Stimulated activated CD4-positive, alpha-beta T cell treated with anti-CD3 and anti-CD28 coated beads, Interleukin-4, amount 100 ng/mL, for 1 hour (primary cell): Measurements from ENCODE around the gene PELI2.

ENCODE experiments used
- DNase-seq: peaks from one replicate; pipeline ENCODE4 v3.0.0-alpha.2; 2020

The PELI2 gene

DNA sequence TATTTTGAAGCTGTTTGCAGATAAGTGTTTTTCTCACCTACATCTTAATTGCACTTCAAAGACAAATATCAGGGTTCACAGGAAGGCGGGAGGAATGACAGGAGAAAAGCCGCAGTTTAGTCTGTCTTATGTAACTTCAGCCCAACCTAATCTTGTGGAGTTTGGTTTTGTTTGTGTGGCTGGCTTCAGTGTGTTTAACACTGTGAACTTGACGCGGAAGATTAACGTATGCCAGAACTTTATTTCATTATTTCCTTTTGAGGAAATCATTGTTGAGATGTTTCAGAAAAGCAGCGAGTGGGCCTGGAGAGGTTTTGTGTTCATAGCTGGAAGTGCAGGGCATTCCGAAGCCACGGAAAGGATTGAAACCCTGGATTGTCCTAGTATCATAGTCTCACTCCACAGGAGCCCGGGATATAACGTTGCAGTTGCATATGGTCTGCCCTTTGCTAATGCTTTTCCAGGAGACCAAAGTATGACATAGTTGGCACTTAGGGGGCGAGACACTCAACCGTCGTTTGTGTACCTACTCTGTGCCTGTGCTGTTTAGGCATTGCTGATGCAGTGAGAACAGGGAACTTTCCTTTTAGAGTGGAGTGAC lies 2.0 kb downstream of the PELI2 start:
- DNase-seq = no peak

DNA sequence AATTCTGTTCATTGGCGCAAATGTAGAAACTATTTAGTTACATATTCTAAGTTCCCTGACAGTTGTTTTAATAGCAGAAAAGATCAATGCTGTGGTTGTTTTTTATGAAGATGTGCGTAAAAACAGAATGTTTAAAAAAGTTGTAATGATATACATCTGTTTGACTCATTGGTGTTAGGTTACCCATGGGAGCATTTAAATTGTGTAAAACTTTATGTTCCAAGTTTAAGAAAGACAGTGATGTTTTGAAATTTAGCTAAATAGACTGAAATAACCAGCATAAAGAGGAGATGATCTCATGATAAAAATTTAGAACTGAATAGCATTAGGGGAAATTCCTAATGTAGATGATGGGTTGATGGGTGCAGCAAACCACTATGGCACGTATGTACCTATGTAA lies 3.6 kb downstream of the PELI2 start:
- no peak for DNase-seq

DNA sequence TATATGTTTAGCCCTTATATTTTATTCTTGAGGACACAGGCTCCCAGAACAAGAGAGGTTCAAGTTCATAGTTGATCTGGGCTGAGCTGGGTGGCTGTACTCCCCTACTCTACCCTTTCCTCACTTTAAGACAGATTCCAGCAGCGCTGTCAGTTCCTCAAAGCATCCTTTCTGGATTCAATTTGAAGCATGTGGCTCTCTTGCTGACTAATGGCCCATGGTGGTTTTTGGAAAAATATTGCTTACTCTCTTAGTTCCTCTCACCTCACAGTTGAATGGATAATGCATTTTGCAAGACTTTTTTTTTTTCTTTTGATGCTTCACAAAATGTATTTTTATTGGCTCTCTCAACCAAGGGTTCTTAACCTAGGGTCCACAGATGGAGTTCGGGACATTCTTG lies 4.1 kb downstream of the PELI2 start:
- no peak for DNase-seq

DNA sequence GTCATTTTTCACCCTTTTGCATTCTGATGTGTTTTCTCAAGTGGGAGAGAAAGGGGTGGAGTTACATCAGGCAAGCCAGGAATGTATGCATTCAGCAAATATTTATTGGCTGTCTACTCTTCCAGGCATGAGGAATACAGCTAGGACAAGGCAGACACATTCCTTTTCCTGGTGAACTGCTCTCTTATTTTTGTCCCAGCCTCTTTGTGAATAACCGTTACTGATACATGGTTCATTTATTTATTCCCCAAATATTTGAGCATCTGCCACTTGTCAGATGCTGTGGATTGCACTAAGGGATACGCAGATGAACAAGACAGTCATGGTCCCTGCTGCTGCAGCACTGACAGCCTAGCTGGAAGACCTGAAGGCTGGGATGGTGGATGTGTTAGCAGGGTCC lies 6.1 kb downstream of the PELI2 start:
- DNase-seq = no peak

DNA sequence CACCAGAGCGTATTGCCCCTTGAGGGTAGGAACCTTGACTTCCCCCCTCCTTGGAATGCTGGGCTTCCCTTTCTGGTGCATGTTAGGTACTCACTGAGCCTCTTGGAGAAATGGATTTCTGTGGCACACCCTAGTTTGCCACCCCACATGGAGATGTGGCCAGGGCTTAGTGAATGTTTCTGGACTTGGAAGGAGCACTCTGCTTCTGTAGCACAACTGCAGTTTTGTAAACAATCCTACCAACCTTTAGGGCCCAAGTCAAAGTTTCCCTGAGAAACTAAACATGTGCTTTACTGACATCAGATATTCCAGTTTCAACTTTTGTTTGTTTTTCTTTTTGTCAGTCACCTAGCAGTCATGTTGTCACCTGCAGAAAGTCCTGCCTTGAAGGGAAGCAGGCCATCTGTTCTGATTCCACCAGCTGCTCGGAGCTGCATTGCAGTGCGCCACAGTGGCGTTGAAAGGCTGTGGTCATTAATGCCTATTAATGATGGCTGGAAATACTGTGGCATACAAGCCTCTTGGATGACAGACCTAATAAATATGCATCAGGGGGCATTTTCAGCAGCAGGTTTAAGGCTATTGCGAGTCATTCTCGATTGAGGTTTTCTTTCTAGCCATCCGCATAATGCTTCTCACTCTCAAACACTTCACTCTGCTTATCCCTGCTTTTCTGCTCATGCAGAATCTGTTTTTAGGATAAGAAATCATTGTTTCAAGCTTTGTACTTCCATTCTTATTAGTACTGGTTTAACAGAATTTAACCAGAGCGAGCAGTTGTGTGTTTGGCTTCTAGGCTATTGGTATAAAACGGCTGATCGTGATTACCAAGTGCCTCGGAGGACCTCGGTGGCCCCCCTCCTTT lies 7.8 kb downstream of the PELI2 start:
- DNase-seq = no peak

DNA sequence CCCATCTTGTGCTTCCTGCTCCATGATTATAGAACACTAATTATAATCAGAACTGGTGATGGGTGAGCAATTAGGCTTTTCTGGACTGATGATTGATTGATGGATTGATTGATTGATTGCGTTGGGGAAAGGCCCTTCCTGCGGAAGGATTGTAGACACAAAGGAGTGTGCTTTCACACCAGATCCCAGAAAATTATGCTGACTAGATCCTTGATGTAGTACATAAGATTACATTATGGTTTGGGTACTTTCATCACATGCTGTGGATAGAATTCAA lies 8.4 kb downstream of the PELI2 start:
- no peak for DNase-seq

DNA sequence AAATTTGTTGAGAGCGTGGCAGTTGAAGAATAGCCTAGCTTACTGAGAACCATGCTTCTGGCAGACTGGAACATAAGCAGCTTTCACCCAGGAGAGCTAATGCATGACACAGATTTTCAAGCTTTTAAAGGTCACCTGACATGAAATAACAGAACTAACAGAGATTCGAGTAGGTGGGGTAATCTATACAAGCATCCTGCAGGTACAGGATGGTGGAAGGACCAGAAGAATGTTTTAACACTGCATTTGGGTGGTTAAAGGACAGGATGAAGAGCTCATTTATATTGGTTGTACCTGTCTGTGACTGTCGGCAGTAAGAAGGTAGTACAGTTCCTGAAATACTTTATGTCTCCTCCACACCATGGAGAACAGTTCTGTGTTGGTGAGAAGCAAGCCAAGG lies 8.9 kb downstream of the PELI2 start:
- DNase-seq = no peak

DNA sequence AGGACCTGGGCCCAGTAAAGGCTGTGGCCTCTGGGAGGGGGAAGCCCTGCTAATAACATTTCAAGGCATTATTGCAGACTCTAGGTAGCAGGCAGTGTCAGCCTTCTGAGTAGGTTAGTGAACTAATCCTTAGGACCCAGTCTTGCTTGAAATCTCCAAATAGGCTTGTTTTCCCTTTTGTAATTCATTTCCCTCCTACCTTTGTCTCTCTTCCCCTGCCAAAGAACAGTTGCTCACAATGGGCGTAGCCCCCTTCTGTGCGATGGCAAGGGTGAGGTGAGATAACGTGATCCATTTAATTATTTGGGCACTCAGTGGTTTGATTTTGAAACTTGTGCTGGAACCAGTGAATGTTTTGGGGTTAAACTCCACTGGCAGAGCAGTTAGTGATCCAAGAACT lies 10.9 kb downstream of the PELI2 start:
- no peak for DNase-seq

DNA sequence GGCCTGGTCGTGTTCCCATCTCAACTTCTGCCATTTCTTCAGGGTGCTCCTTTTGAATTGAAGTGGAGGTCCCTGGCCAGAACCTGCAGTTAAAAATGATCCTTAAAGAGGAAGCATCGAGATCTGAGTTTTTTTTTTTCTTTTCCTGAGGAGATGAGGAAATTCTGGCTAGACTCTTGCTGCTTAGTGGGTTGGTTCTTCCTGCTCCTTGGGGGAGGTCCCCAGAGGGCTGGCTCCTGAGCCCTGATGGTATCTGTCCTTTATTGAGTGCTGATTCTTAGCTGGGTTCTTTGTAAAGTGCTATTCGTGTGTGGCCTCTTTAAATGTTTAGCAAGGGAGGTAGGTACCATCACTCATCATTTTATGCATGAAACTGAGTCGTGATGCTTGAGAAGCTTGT lies 11.7 kb downstream of the PELI2 start:
- DNase-seq = no peak

DNA sequence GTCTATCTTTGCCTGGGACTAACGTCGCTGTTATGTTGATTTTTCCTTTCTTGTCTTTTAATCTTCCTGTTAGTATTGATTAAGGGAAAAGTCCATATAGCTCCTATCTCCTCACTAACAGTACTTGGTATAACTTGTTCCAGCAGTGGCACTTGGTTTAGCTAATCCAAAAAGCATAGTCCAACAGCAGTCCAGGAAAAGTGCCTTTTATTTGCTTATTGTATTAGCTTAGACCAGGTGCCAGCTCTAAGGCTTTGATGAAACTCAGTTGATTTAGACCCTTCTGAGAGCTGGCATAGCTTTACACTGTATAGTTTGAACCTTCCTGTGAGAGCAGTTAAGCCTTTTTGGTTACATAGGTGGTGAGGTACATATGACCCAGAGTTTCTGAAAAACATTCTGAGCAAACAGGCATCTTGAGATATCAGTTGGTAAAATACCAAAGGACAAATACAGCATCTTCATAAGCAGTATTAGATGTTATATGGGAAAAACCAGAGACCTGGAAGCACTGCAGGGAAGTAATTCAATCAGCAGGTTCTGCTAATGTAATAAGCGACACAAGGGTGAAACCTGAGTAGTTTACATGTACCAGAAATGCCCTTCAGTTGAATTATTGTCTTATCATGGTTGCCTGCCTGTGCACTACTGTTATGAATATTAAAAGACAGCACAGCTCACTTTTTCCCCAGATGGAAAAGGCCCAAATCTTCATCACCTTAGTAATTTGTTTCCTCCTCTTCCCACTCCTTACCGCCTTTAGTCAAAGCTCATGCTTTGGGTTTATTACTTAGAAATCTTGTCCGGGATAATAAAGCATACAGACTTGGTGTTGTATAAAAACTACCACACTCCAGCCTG lies 13.0 kb downstream of the PELI2 start:
- DNase-seq = no peak

DNA sequence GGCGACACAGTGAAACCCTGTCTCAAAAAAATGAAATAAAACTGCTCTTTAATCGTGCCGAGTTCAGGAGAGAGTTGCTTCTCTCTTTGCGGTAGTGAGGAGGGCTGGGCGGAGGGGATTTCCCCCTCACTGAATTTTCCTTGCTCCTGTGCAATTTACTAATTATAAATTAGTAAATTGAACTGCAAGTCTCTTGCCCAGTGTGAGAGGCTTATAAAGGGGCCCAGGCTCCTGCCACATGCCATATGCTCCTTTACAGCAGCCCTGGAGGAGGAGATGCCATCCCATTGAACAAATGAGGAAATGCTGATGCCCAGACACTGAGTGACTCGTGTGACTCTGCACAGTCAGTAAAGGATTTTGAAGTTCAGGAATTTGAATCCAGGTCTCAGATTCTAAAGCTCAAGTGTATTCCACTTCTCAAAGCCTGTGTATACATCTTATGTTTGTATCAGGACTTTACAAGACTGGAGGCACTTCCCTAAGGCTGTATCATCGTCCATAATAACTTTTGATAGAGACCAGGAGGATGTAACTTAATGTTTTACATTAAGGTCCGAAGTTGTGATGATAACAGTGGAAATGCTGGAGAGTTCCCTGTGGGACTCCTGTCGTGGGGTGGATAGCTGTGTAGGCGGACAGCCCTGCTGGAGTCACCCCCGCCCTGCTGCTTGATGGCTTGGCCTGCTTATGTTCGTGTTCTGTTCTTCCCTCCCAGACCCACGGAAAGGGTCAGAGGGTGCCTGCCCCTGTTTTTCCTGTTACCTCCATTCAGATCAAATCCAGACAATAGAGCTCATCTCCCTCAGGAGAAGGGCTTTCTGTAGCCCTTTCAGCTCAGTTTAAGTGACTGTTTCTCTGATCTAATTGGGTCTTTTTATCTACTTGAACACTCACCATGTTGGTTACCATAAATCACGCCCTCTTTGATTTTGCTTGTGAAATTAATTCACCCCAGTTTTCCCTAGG lies 13.9 kb downstream of the PELI2 start:
- no peak for DNase-seq

DNA sequence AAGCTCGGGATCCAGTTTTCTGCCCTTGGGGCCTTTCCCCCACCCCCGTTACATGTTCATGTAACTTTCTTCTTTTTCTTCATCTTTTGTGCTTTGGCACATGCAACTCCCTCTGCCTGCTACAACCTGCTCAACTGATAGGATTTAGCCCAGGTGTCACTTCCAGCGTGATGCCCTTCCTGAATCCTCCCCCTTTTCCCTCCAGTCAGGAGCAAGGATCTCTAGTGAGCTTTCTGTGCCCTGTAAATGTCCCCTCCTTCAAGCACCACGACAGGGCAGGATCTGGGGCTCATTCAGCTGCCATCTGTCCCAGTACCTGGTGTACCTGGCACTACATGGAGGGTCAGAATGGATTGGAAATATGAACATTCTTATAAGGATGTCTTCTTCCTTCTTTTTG lies 15.3 kb downstream of the PELI2 start:
- DNase-seq = no peak

DNA sequence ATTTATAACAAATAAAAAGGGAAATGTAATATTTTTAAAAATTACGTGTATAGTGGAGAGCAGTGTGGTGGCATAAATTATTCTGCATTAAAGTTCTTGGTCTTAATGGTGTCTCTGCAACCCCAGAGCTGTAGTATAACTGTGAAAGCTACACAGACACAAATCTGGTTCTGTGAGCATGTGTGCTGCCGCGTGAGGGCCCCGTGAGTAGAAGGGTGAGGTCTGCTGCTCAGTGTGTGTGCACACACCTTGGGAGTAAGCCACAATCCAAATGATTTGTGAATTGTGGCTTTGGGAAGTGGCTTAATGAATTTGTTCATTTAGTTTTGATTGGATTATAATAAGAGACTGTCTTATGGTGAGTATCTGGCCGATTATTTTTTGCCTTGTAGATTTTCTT lies 16.8 kb downstream of the PELI2 start:
- no peak for DNase-seq

DNA sequence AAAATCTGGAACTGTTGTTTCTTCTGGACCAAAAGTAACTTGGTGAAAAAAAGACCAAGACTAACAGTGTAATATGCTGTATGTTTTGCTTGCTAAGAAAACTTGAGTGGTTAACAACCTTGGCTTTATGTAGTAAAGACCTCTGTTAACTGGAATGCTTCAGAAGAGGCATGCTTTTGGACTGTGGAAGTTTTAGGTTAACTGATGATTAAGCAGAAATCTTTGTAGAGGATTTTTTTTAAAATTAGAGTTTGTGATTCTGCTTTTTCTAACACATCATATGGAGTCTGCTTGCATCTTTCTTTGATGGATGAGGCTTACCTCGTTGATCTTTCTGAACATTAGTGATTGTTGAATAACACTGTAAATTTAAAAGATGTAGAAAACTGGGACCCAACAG lies 17.5 kb downstream of the PELI2 start:
- DNase-seq = no peak

DNA sequence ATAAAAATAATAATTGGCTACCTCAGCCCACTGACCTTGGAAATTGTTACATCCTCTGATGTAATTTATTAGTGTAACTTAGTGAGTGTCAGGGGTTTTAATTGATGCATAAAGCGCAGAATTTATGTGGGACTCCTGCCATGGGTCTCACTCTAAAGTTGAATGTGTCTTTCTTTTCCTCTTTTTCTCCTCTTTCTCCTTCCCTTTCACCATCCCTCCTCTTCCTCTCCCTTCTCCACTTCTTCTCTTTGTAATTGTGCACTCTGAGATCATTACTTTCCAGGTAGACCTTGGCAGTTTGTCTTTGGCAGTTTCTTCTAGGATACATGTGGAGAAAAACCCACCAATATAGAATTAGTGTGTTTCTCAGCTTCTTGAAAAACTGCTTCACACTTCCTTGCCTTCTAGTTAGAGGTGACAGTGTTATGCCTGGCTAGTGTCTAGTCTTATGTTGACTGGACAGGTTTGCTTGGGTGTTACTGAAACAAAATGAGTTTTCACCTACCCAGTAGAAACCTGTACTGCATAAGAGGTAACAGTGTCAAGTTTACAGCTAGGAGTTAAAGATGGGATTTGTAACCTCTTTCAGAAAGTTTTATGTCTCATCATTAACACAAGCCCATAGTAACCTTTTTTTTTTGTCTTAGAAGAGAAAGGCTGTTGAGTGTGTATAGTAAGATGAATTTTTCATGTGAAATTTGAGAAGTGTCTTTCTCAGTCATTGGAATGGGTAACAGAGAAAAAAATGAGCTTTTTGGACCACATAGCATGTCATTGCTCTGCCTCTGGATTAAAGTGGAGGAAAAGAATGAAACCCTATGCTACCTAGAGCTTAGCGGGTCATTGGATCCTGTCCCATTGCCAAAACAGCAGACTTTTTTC lies 18.6 kb downstream of the PELI2 start:
- no peak for DNase-seq

DNA sequence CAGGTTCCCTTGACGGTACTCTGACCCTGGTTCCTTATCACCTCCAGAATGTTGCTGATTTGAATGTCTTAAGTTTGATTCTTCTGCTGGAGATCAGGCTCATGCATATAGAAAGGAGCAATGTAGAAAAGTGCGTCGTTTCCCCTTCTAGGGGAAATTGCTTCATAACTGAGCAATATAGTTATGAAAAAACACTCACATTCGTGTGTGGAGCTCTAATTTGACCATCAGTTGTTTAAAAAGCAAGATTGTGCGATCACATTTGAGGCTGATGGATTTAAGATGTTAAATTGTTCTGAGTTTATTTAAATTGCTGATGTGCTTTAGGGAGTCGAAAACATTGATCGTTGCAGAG lies 19.2 kb downstream of the PELI2 start:
- no peak for DNase-seq

DNA sequence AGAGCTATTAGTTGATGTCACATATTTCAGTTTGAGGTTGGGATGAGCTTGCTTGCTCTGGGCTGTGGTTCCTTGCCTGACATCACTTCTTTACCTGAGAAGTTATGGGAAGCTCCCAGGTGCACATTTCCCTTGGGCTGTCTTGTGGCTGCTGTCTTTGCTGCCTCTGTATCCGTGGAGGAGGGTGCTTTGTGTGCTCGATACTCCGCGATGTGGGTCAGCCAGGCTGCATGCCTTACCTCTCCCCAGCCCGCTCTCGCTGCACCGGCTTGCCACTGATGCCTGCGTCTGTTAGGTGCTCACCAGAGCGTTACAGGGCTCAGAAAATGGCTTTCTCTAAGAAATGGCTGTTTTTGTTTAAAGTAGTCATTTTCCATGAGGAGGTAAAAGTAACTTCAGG lies 19.6 kb downstream of the PELI2 start:
- DNase-seq = no peak

DNA sequence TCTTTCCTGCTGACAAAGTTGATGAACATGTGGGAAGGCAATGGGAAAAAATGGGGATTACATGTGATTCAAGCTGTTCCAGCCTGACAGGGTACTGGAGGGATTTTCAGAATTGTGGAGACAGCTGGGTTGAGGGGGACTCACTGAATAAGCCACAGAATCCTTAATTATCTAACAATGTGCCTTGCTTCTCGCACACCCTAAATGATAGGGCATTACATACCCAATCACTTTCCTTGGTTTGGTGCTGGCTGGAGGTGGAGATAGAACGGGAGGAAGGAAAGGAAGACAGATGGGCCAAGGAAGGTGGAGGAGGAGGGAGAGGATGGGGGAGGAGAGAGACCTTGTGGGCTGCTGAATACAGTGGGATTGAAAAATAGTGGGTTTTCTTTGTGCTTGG lies 20.7 kb downstream of the PELI2 start:
- no peak for DNase-seq

DNA sequence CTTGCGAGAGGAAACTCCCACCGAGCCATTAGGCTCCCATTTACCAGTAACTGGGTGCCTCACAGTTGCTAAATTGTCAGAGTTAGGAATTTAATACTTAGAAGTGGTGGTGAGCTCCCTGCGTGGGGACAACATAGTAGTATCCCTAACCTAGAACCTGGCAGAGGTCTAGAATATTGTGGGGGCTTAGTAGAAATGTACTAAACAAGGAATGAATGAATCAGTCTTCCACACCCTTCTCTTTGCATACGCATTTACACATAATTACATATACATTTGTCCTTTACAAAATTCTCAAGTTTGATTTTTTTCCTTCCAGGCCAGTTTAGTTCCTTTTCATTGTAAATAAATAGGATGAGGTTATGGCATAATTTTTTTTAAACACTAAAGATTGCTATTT lies 24.1 kb downstream of the PELI2 start:
- no peak for DNase-seq

DNA sequence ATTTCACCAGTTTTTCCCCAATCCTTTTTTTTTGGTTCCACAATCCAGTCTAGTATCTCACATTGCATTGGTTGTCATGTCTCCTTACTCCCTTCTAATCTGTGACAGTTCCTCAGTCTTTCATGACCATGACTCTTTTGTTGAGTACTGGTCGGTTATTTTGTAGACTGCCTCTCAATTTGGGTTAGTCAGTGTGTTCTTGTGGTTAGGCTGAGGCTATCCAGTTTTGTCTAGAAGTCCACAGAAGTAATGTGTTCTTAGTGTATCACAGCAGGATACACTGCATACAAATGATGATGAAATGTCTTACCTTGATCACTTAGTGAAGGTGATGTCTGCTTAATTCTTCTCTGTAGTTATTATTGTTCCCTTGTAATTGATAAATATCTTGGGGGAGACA lies 24.8 kb downstream of the PELI2 start:
- DNase-seq = no peak

DNA sequence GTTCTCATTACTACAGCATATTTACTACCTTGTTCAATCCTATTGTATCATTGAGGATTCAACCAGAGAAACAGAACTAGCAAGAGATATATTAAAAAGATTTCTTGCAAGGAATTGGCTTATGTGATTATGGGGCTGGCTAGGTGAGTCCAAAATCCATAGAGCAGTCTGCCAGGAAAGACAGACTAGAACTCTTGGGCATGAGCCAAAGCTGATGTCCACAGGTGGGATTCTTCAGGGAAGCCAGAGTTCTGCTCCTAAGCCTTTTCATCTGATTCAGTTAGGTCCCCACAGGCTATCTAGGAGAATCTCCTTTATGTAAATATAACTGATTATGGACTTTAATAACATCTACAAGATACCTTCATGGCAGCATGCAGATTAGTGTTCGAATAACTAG lies 26.0 kb downstream of the PELI2 start:
- DNase-seq = no peak

DNA sequence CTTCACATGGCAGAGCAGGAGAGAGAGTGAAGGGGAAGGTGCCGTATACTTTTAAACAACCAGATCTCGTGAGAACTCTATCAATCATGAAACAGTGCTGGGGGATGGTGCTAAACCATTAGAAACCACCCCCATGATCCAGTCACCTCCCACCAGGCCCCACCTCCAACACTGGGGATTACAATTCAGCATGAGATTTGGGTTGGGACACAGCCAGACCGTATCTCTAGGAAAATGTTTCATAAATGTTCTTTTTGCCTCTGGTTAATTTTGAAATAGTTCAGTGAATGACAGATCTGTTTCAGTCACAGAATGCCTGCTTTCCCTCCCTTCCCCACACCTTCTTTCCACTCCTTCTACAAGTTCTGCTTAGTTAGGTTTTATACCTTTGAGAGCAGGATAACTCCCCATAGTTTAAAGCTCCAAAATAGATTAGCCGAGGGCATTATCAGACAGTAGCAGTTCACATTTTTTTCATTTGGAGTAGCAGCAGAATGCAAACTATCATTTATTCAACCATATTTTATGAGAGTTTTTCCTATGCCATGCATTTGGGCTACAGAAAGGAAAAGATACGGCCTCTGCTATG lies 27.1 kb downstream of the PELI2 start:
- no peak for DNase-seq
